GM18861 (cell line): ENCODE results near the gene CTAGE1.
"Not testable (repeated sequence)": the region's sequence is repeated elsewhere in the genome, so short reads cannot be mapped to it uniquely, and the experiment has no call there.

Source experiments
- ATAC-seq: cut with Tn5 transposase; IDR thresholded peaks from one replicate; pipeline ENCODE4 v1.9.1; 2021; ENCODE audit not compliant: unreplicated experiment

CTAGE1 gene

GRCh38 chr18:22394428-22394827 is 23.3 kb downstream of the CTAGE1 start:
- no peak for ATAC-seq

- not testable (repeated sequence) for ATAC-seq
These were observed 24.6 kb downstream of the CTAGE1 start for GRCh38 chr18:22393164-22393563.

GRCh38 chr18:22391407-22392345 is 26.0 kb downstream of the CTAGE1 start:
- ATAC-seq = no peak

- no peak for ATAC-seq
These were observed 29.9 kb downstream of the CTAGE1 start for GRCh38 chr18:22387787-22388186.

- no peak for ATAC-seq
These were observed 30.4 kb downstream of the CTAGE1 start for GRCh38 chr18:22387364-22387763.

- no peak for ATAC-seq
These were observed 32.0 kb downstream of the CTAGE1 start for GRCh38 chr18:22385718-22386117.

GRCh38 chr18:22378672-22379282 is 38.9 kb downstream of the CTAGE1 start:
- ATAC-seq = peak; percentile 45

- no peak for ATAC-seq
These were observed 39.9 kb downstream of the CTAGE1 start for GRCh38 chr18:22377769-22378168.

- no peak for ATAC-seq
These were observed 47.3 kb downstream of the CTAGE1 start for GRCh38 chr18:22370414-22370813.

GRCh38 chr18:22368021-22368420 is 49.7 kb downstream of the CTAGE1 start:
- no peak for ATAC-seq

GRCh38 chr18:22367303-22367702 is 50.4 kb downstream of the CTAGE1 start:
- no peak for ATAC-seq

- ATAC-seq = no peak
These were observed 53.8 kb downstream of the CTAGE1 start for GRCh38 chr18:22363867-22364463.
